Esophagus squamous epithelium (tissue), 5 donors: ENCODE measurements around the gene PDGFD. TPM values are rescaled to one million over a fixed set of nuclear protein-coding genes. Genes with fewer than 3 reads are reported as not detected.
"Not testable (repeated sequence)": the region's sequence is repeated elsewhere in the genome, so short reads cannot be mapped to it uniquely, and the experiment has no call there.

Experiments
- DNase-seq: peaks from one replicate; lab custom pipeline; 2025; lab: John Stamatoyannopoulos, UW
- H3K27ac ChIP-seq, 4 donors: fragments of 200-600 bp; sonication (generic); one replicate each; pipeline ENCODE4 v1.5.1; 2016 to 2019; ENCODE audit warnings: mild to moderate bottlenecking in 1 of 4
- H3K27me3 ChIP-seq, 4 donors: fragments of 200-600 bp; sonication (generic); 1 replicate in 3 of 4; 2 replicates in 1 of 4; pipeline versions ENCODE4 v1.5.1 to v1.6.0; 2017 to 2021; ENCODE audit warnings: antibody characterized with exemption in 1 of 4
- H3K36me3 ChIP-seq, 3 donors: fragments of 200-600 bp; sonication (generic); one replicate each; pipeline ENCODE4 v1.5.1; 2016 to 2019
- H3K4me1 ChIP-seq, 3 donors: fragments of 200-600 bp; sonication (generic); one replicate each; pipeline ENCODE4 v1.5.1; 2017 to 2019
- H3K4me3 ChIP-seq, 4 donors: fragments of 200-600 bp; sonication (generic); 1 replicate in 3 of 4; 2 replicates in 1 of 4; pipeline ENCODE4 v1.5.1; 2016 to 2019; ENCODE audit warnings: mild to moderate bottlenecking in 2 of 4, moderate library complexity in 1 of 4
- H3K9me3 ChIP-seq, 3 donors: fragments of 200-600 bp; sonication (generic); one replicate each; pipeline ENCODE4 v1.5.1; 2016 to 2019
- CTCF ChIP-seq, 6 experiments: fragments of 450-650 bp in 4 of 6; fragments of 200-600 bp in 2 of 6; sonication (generic) in 2 of 6; IDR thresholded peaks; one replicate each; pipeline ENCODE4 v1.5.1; 2016 to 2019; ENCODE audit warnings: antibody characterized with exemption in 6 of 6, mild to moderate bottlenecking in 4 of 6, moderate library complexity in 4 of 6
- POLR2A ChIP-seq, 4 donors: fragments of 450-650 bp; IDR thresholded peaks; one replicate each; pipeline ENCODE4 v1.6.1; 2017; ENCODE audit warnings: antibody characterized with exemption in 4 of 4, mild to moderate bottlenecking in 4 of 4, moderate library complexity in 3 of 4
- WGBS, 2 donors: methylation state at CpG; one replicate each; pipeline ENCODE4 v1.1.5; 2018; 5-methylcytosine and 5-hydroxymethylcytosine counted together
- intact Hi-C: fragments of 100-400 bp; cut with DNase I; formaldehyde crosslinking; loops from one replicate; pipeline ENCODE4 v1.15.0; 2022
- total RNA-seq, 4 donors: library from RNA; depleted of rRNA; stranded (reverse); fragments of >200 nt; gene quantifications; one replicate each; pipeline ENCODE4 v1.1.0, GENCODE V29; 2016
- donor health status: DM: yes; HTN: yes; CAD: no.

The PDGFD gene
- total RNA-seq, 4 donors from 2014 or later = 0.27 to 1.9 (median 1.1) TPM

DNA sequence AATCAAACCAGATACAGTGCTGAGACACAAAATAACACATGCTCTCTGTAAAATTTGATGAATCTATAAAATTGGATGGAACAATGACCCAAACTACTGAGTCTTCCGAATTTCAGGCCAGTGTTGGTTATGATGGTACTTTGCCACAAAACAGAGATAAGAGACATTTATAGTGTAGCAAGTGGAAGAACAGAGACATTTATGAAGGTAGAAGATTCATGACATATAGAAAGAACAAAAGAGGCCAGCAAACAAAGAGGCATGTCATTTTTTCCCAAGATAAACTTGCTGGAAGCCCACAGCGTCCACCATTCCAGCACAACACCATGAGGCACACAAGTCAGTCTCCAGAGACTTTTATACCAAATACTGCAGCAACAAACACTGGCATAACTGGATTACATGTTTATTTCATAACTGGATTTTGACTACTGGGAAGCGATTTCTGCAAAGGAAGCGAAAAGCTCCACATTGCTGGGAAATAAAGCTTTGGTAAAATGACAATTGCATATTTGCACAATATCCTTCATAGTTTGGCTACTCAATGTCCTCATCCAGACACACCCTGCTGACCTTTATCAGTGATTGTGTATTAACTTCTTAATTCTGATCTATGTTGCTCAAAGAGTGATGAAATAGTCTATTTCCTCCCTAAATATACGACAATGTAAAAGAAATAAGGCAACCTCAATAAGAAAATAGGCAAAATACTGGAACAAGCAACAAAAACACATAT lies 110.0 kb downstream of the PDGFD start:
- no peaks in the 10 kb centered on the region for H3K9me3 ChIP-seq
- no peaks in the 10 kb centered on the region for H3K27me3 ChIP-seq
- WGBS, 2 donors = 66 to 67% methylated on average over 5 of the region's 5 CpGs
- H3K4me3 ChIP-seq = no peak overlapping the region
- H3K27ac ChIP-seq = no peak overlapping the region
- H3K36me3 ChIP-seq = no peaks in the 10 kb centered on the region
- H3K4me1 ChIP-seq = no peaks in the 10 kb centered on the region
- intact Hi-C loops = no loop called here
- DNase-seq = no peak
- TF ChIP-seq CTCF (IDR thresholded peaks at IDR 0.05) (no peak), POLR2A (IDR thresholded peaks at IDR 0.05) (no peak)

GRCh38 chr11:104051778-104052177 lies 112.2 kb downstream of the PDGFD start:
- H3K27ac ChIP-seq = no peak overlapping the region
- H3K27me3 ChIP-seq = no peaks in the 10 kb centered on the region
- H3K4me3 ChIP-seq = no peak overlapping the region
- no peaks in the 10 kb centered on the region for H3K4me1 ChIP-seq
- no peaks in the 10 kb centered on the region for H3K9me3 ChIP-seq
- TF ChIP-seq CTCF (IDR thresholded peaks at IDR 0.05) = no peak
- TF ChIP-seq POLR2A (IDR thresholded peaks at IDR 0.05) = no peak
- H3K36me3 ChIP-seq = no peaks in the 10 kb centered on the region
- intact Hi-C loops = no loop called here
- DNase-seq = no peak
- 57 to 69% methylated on average over 4 of the region's 4 CpGs for WGBS, 2 donors

DNA sequence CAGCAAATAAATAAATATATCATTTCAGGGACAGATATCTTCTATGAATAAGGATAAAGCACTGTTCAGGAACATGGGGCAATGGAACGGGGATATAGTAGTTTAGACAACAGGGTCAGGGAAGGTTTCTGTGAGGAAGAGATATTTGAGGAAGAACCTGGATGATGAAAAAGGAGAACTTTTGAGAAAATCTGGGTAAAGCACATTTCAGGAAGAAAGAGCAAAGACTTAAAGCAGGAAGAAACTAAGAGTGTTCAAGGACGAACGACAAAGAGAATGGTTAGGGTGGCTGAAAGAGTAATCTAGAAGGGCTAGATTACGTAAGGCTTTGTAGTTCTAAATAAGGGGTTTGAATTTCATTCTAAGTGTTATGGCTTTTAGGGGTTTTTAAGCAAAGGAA lies 114.8 kb downstream of the PDGFD start:
- intact Hi-C loops = no loop called here

DNA sequence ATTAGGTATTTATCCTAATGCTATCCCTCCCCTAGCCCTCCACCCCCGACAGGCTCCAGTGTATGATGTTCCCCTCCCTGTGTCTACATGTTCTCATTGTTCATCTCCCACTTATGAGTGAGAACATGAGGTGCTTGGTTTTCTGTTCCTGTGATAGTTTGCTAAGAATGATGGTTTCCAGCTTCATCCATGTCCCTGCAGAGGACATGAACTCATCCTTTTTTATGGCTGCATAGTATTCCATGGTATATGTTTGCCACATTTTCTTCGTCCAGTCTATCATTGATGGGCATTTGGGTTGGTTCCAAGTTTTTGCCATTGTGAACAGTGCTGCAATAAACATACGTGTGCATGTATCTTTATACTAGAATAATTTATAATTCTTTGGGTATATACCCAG lies 117.1 kb downstream of the PDGFD start:
- H3K27ac ChIP-seq, H3K4me3 ChIP-seq, H3K9me3 ChIP-seq, intact Hi-C loops, H3K27me3 ChIP-seq, H3K4me1 ChIP-seq, H3K36me3 ChIP-seq, DNase-seq: not testable (repeated sequence)
- WGBS, 2 donors = 86 to 92% methylated on average over 2 to 3 of the region's 3 CpGs

More for the DNA sequence above, 114.8 kb downstream of the PDGFD start:
- WGBS, 2 donors = 81 to 86% methylated on average over 3 to 4 of the region's 4 CpGs
- no peak for DNase-seq
- TF ChIP-seq CTCF (IDR thresholded peaks at IDR 0.05) = no peak
- no peak for TF ChIP-seq POLR2A (IDR thresholded peaks at IDR 0.05)
- H3K27ac ChIP-seq = no peak overlapping the region
- H3K9me3 ChIP-seq = no peaks in the 10 kb centered on the region
- no peaks in the 10 kb centered on the region for H3K27me3 ChIP-seq
- H3K4me1 ChIP-seq = no peaks in the 10 kb centered on the region
- no peak overlapping the region for H3K4me3 ChIP-seq
- H3K36me3 ChIP-seq = no peaks in the 10 kb centered on the region

GRCh38 chr11:104046331-104046730 lies 117.6 kb downstream of the PDGFD start:
- Histone ChIP-seq H3K9me3 (no peaks in the 10 kb centered on the region), H3K36me3 (no peaks in the 10 kb centered on the region), H3K4me3 (no peak overlapping the region), H3K27ac (no peak overlapping the region), H3K4me1 (no peaks in the 10 kb centered on the region), H3K27me3 (no peaks in the 10 kb centered on the region)
- 94 to 100% methylated on average over 2 of the region's 2 CpGs for WGBS, 2 donors
- intact Hi-C loops = no loop called here
- TF ChIP-seq CTCF (IDR thresholded peaks at IDR 0.05) = no peak
- no peak for TF ChIP-seq POLR2A (IDR thresholded peaks at IDR 0.05)
- DNase-seq = no peak
